Esophagus muscularis mucosa (tissue), 3 donors: ENCODE measurements around the gene MAP7D1.

Experiments
- CTCF ChIP-seq, 3 experiments: fragments of 200-600 bp in 2 of 3; fragments of 450-650 bp in 1 of 3; sonication (generic) in 2 of 3; IDR thresholded peaks; one replicate each; pipeline ENCODE4 v1.5.1; 2017 to 2019; ENCODE audit warnings: antibody characterized with exemption in 3 of 3, mild to moderate bottlenecking in 2 of 3, moderate library complexity in 1 of 3
- POLR2A ChIP-seq: fragments of 450-650 bp; IDR thresholded peaks from one replicate; pipeline ENCODE4 v1.6.1; 2017; ENCODE audit warnings: antibody characterized with exemption, moderate library complexity, mild to moderate bottlenecking, low read depth

- TF ChIP-seq CTCF (IDR thresholded peaks at IDR 0.05) (no peak), POLR2A (no peak)
Measured at GRCh38 chr1:36137226-36137625, 18.7 kb upstream of the MAP7D1 start.
